Prostate gland (tissue), 2 donors: ENCODE measurements around the gene TPST2. TPM values are rescaled to one million over a fixed set of nuclear protein-coding genes. Genes with fewer than 3 reads are reported as not detected.

Experiments
- DNase-seq: peaks from one replicate; pipeline ENCODE4 v3.0.0-alpha.2; 2019; ENCODE audit warnings: low spot score
- H3K27ac ChIP-seq, 2 donors: fragments of 200-600 bp; sonication (generic); 2 replicates each; pipeline ENCODE4 v1.5.1; 2017 to 2019
- H3K27me3 ChIP-seq: fragments of 200-600 bp; sonication (generic); replicated peaks from 2 replicates; pipeline ENCODE4 v1.5.1; 2019; ENCODE audit not compliant: insufficient read depth
- H3K36me3 ChIP-seq, 2 donors: fragments of 200-600 bp; sonication (generic); 1 replicate in 1 of 2; 2 replicates in 1 of 2; pipeline versions ENCODE4 v1.5.1 to v1.8.1; 2017 to 2019
- H3K4me1 ChIP-seq: fragments of 200-600 bp; sonication (generic); replicated peaks from 2 replicates; pipeline ENCODE4 v1.5.1; 2019
- H3K4me3 ChIP-seq, 2 donors: fragments of 200-600 bp; sonication (generic); 2 replicates each; pipeline ENCODE4 v1.5.1; 2017 to 2019
- H3K9me3 ChIP-seq: fragments of 200-600 bp; sonication (generic); 2 replicates; pipeline ENCODE4 v1.5.1; 2017
- CTCF ChIP-seq, 4 experiments: fragments of 200-600 bp in 2 of 4; fragments of 450-650 bp in 2 of 4; sonication (generic) in 2 of 4; IDR thresholded peaks; 1 replicate in 3 of 4; 2 replicates in 1 of 4; pipeline ENCODE4 v1.5.1; 2016 to 2019; ENCODE audit warnings: antibody characterized with exemption in 4 of 4, mild to moderate bottlenecking in 2 of 4, moderate library complexity in 2 of 4
- POLR2A ChIP-seq: fragments of 450-650 bp; IDR thresholded peaks from one replicate; pipeline ENCODE4 v1.6.1; 2016; ENCODE audit warnings: antibody characterized with exemption, mild to moderate bottlenecking
- POLR2AphosphoS5 ChIP-seq: sonication (generic); formaldehyde crosslinking; IDR thresholded peaks from one replicate; pipeline ENCODE4 v1.6.1; 2017; ENCODE audit warnings: antibody characterized with exemption
- WGBS: methylation state at CpG from one replicate; pipeline ENCODE4 v1.1.5; 2018; 5-methylcytosine and 5-hydroxymethylcytosine counted together
- intact Hi-C: fragments of 100-400 bp; cut with DNase I; formaldehyde crosslinking; loops from one replicate; pipeline ENCODE4 v1.14.2; 2022
- total RNA-seq, 2 donors: library from RNA; depleted of rRNA; stranded (reverse); fragments of >200 nt; gene quantifications; one replicate each; pipeline ENCODE4 v1.1.0, GENCODE V29; 2016

Gene TPST2
- total RNA-seq, 2 donors from 2014 or later, result 49.4 to 200 TPM

GRCh38 chr22:26570864-26571525 lies 18.9 kb downstream of the TPST2 start:
- no peaks in the 10 kb centered on the region for H3K27me3 ChIP-seq
- no peaks in the 10 kb centered on the region for H3K36me3 ChIP-seq
- H3K4me1 ChIP-seq, result peaks cover 10% of the 10 kb centered on the region
- intact Hi-C loops, result no loop called here
- TF ChIP-seq POLR2AphosphoS5 (no peak), CTCF (IDR thresholded peaks at IDR 0.05) (no peak), POLR2A (no peak)
- no peak overlapping the region for H3K27ac ChIP-seq
- no peaks in the 10 kb centered on the region for H3K9me3 ChIP-seq
- WGBS, result 83% methylated on average over 13 of the region's 13 CpGs
- no peak overlapping the region for H3K4me3 ChIP-seq
- no peak for DNase-seq

GRCh38 chr22:26570115-26570514 lies 19.8 kb downstream of the TPST2 start:
- DNase-seq, result peak; percentile 28
- intact Hi-C loops, result no loop called here
- TF ChIP-seq POLR2AphosphoS5, result peak; percentile 3
- TF ChIP-seq POLR2A, result no peak
- no peak for TF ChIP-seq CTCF (IDR thresholded peaks at IDR 0.05)
- no peak overlapping the region for H3K4me3 ChIP-seq
- no peaks in the 10 kb centered on the region for H3K36me3 ChIP-seq
- 18% methylated on average over 10 of the region's 10 CpGs for WGBS
- H3K9me3 ChIP-seq, result no peaks in the 10 kb centered on the region
- peaks cover 10% of the 10 kb centered on the region for H3K4me1 ChIP-seq
- no peaks in the 10 kb centered on the region for H3K27me3 ChIP-seq
- peak overlapping the region in 1 of 2 donors; percentile 17 for H3K27ac ChIP-seq

GRCh38 chr22:26568207-26568706 lies 21.7 kb downstream of the TPST2 start:
- intact Hi-C loops, result no loop called here
- DNase-seq, result peak; percentile 86
- H3K4me3 ChIP-seq, result no peak overlapping the region
- no peak for TF ChIP-seq POLR2A
- no peak for TF ChIP-seq CTCF (IDR thresholded peaks at IDR 0.05)
- TF ChIP-seq POLR2AphosphoS5, result peak; percentile 93
- 38% methylated on average over 11 of the region's 11 CpGs for WGBS
- peaks cover 5% of the 10 kb centered on the region for H3K4me1 ChIP-seq
- no peaks in the 10 kb centered on the region for H3K27me3 ChIP-seq
- H3K36me3 ChIP-seq, result no peaks in the 10 kb centered on the region
- H3K9me3 ChIP-seq, result no peaks in the 10 kb centered on the region
- peak overlapping the region; percentile 65 to 68 for H3K27ac ChIP-seq

GRCh38 chr22:26567610-26568009 lies 22.3 kb downstream of the TPST2 start:
- TF ChIP-seq POLR2A (no peak), POLR2AphosphoS5 (no peak), CTCF (IDR thresholded peaks at IDR 0.05) (no peak)
- DNase-seq, result no peak
- Histone ChIP-seq H3K27me3 (no peaks in the 10 kb centered on the region), H3K4me1 (peaks cover 5% of the 10 kb centered on the region), H3K4me3 (no peak overlapping the region), H3K27ac (peak overlapping the region; percentile 48 to 68), H3K9me3 (no peaks in the 10 kb centered on the region), H3K36me3 (no peaks in the 10 kb centered on the region)
- intact Hi-C loops, result no loop called here
- WGBS, result 40% methylated on average over 2 of the region's 2 CpGs

- intact Hi-C loops, result no loop called here
- Histone ChIP-seq H3K4me1 (peaks cover 5% of the 10 kb centered on the region), H3K9me3 (no peaks in the 10 kb centered on the region), H3K27me3 (no peaks in the 10 kb centered on the region), H3K4me3 (no peak overlapping the region), H3K36me3 (no peaks in the 10 kb centered on the region), H3K27ac (peak overlapping the region; percentile 48 to 68)
- WGBS, result 97% methylated on average over 3 of the region's 3 CpGs
- DNase-seq, result no peak
- TF ChIP-seq CTCF (IDR thresholded peaks at IDR 0.05) (no peak), POLR2AphosphoS5 (no peak), POLR2A (no peak)
These were observed 22.9 kb downstream of the TPST2 start for GRCh38 chr22:26566994-26567393.
